Midbrain (tissue), 1 donor: ENCODE measurements around the gene RNF19B.

Experiments
- DNase-seq: peaks from one replicate; lab custom pipeline; 2025; lab: John Stamatoyannopoulos, UW

The RNF19B gene

DNA sequence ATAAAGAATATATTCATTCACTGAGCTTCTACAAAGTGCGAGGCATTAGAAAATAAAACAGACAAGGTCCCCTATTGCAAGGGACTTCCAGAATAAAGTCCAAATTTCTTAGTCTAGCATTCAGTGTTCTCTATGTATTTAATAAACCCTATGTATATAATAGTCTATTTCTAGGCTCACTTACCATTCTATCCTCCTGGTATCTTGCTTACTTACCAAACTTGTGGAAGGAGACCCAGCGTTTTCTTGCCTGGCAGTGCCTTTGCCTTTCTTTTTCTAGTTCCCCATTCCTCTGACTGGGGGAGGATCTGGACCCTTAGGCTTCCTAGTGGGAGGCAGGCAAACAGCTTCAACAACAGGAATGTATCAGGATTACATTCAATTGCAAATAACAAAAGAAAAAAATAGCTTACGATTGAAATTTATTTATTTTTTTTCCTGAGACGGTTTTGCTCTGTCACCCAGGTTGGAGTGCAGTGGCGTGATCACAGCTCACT lies 690 bp upstream of the RNF19B start:
- no peak for DNase-seq

DNA sequence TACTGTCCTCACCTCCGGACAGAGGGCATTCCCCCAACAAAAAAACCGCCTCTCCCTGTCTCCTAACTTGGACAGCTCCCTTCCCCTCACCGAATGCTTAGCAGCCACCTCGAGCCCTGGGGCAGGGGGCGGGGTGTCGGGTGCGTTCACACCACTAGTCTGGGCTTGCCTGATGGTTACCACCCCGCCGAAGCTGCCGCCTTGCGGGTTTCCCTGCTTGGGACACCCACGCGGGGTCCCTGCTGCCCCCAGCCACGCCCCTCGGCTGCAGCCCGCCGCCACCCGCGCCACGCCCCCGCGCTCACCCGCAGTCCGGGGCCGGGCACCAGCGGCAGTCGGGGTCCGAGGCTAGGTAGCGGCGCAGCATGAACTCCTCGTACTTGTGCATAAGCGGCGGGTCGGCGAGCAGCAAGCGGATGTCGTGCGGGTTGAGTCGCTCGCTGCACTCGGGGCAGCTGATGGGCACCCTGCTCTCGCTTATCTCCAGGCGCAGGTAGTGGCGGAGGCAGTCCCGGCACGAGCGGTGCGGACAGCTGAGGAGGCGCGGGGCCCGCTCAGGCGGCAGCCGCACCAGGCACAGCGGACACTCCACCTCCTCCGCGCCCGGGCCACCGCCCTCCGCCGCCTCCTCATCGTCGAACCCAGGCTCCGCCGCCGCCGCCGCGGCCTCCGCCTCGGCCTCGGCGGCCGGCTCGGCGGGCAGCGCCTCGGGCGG lies 706 bp downstream of the RNF19B start:
- DNase-seq = no peak

DNA sequence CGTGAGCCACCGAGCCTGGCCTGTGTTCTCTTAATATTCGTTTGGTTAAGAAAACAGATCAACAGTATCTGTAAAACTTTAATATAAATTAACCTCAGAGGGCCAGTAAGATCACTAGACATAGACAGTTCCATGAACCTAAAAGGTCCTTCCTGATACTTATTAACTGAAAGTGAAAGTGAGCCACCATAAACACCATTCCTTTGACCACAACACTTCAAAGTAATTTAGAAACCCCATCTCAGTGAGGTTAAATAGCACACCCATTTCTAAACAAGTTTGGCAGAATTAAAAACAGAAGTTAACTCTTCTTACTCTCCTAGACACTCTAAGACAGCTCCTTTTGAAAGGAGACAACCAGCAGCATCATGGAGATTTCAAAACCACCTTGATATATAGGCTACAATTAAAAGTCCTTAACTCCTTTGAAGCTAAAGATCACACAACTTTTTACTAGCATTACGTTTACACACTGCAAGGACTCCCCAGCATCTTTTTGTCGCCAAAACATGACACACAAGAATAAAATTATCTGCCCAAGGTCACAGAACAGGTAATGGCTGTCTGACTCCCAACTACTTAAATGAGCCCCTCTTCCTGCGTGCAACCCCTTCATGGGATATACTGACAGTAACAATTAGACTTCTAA lies 2.2 kb downstream of the RNF19B start:
- DNase-seq = no peak

DNA sequence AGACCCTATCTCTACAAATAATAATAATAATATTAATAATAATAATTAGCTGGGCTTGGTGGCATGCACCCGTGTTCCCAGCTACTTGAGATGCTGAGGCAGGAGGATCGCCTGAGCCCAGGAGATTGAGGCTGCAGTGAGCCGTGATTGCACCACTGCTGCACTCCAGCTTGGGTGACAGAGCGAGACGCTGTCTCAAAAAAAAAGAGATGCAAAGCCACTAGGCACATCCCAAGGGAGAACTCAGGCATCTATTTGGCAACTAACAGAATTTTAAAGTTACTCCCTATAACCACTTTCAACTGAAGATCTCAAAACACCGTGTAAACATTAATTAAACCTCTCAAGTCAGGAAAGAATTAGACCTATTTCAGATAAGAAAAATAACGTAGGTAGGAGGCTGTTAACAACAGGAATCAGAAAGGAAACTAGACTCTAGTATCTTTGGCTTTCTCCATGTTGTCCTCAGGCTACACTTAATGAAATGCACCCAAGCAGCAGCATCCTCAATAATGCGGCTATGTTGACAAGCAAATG lies 3.7 kb downstream of the RNF19B start:
- no peak for DNase-seq

DNA sequence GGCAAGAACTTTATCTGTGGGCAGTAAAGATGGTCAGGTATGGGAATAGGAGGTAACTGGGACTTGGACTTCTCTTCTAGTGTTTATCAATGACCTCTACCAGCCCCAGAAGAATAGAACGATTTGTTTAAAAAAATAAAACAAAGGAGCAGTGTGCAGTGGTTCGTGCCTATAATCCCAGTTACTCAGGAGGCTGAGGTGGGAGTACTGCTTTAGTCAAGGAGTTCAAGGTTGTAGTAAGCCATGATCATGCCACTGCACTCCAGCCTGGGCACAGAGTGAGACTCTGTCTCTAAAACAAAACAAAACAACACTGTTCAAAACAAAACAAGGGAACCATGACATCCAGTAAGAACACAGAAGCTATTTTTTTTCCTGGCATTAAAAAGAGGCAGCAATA lies 4.3 kb downstream of the RNF19B start:
- no peak for DNase-seq

DNA sequence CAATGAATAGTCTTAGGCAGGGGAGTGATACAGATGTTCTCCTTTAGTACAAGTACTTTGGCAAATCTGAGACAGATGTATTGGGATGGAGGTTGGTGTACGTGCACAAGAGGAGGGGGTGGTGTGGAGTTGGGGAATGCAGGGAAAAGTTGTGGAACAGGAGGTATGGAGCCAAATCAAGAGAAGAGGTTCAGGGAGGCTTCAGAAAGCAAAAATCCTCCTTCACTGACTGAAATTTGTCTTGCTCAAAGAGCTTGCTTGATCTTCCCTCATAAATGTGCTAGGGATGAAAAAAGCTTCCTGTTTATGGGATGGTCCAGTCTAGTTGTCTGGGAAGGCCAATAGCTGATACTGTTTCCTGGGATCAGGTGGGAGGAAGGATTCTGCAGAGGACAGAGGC lies 5.8 kb downstream of the RNF19B start:
- DNase-seq = no peak

DNA sequence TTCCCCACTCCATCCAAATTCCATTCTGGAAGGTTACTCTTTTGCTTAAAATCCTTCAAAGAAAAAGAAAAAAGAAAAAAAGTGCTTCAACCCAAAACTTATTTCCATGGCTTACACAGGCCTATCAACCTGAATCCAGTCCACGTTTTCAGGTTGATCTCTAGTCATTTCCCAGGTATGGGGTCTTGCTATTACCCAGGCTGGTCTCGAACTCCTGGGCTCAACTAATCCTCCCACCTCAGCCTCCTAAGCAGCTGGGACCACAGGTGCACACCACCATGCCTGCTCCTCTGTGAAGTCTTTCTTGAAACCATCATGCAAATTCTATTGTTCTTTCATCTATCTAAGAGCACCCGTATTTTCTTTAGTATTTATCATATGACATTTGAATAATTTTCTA lies 7.6 kb downstream of the RNF19B start:
- no peak for DNase-seq

DNA sequence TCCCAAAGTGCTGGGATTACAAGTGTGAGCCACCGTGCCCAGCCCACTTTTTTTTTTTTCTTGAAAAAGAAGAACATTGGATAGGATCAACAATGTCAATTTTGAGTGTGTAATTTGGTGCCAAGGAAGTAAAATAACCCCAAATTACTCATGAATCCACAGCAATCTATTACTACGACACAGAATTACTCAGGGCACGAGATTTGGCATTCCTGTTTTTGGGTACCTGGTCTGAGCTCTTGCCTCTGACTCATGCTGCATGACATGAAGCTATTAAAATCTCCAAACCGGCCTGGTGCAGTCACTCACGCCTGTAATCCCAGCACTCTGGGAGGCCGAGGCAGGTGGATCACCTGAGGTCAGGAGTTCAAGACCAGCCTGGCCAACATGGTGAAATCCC lies 10.4 kb downstream of the RNF19B start:
- DNase-seq = no peak

DNA sequence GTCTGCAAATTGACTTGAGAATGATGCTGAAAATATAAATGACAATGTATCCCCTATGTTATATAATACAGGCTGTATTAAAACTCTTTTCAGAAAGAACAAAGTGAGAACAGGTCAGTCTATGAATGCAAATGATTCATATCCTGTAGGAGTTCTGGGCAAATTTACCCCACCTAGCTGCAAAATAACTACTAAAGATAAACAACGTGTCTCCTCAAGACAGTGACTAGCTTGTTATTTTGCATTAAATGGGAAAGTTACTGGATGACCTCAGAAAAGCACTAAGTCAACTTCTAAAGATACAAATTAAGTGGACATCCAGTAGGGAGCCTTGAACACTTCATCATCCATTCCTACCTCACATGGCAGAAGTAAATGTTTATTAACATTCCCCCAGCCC lies 11.1 kb downstream of the RNF19B start:
- no peak for DNase-seq

DNA sequence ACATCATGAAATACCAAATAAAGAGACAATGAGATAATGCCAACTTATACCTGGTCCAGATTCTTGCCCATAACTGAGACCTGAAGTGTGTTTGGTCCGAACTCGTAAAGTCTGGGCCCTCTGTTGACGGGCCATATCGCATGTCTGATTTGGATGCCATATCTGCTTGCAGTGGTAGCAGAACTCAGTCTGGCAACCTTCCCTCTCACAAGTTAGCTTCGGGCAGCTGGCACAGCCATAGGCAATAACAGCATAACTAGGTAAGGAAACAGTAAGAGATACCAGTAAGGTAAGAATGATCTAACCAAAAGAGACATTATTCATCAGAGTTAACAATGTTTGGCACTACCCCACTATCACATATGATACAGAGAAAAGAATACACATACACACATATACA lies 15.1 kb downstream of the RNF19B start:
- no peak for DNase-seq

DNA sequence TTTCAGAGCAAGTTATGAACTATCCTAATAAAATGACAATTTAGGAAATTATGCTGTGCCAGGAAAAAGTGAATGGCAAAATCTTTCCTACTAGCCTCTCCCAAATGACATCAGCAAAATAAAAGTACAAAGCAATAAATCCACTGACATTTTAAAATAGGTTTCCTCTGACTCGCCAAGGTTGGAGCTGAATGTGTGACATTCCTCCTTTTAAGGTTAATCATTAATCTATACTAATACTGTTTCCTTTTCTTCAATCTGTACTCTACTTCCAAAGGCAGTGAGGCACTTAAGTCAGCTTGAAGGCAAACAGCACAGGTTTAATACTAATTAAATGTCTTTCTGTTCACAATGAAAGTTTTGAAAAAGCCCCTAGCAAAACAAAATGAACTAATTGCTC lies 15.7 kb downstream of the RNF19B start:
- no peak for DNase-seq

DNA sequence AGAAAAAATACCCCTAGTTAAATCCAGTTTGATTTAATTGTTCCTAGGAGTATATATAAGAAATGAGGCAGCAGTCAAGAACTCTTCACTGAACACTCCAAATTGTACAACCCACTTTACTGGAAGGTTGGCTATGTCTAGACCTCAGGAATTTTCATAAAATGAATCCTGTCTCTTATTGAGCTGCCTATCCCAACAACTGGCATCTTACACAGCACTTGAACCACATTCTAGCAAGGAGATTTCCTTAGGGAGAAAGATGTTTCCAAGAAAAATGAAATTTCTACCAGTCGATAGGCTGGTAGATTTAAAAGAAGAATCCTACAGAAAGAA lies 16.3 kb downstream of the RNF19B start:
- DNase-seq = no peak

DNA sequence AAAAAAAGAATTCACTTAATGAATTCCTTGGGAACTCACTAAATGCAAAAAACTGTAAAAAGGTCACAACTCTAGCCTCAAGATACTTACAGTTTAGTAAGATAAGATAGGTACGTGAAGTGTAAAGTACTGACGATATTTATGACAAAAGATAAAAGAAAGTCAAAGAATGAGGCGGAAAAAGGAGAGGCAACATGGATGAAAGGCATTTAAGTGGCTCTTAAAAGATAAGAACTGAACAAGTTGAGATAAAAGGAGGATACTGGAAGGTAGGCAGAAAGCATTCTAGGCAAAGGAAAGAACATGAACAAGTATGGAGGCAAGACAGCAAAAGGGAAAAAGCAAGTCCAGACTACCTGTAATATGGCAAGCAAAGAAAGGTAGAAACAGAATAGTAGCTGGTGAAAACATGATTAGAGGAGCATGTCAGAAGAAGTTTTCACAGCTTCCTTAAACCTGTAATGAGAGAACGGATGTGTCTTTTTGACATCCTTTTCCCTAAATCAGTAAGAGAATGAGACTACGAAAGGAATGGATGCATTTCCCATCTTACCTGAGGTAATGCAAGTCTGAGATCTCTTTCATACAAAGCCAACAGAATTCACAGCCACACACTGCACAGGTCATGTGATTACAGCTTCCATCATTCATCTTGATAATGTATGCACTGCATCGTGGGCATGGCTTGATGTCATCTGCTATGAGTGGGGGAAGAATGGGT lies 16.8 kb downstream of the RNF19B start:
- no peak for DNase-seq

DNA sequence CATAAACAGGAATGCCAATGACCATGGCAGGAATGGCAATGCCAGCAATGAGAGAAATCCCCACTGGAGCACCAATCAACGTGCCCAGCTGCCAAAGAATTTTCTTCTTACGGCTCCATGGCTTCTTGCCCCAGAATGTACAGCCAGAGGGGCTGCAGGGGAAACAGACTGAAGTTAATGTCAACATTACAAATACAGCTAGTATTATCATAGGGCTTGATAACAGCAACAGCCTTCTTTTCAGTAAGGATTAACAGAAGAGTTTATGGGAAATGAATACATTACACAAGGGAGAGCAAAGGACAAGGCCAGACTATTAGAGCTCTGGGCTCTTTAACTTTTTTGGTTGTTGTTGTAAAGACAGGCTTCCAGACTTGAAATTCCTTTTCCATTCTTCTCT lies 18.2 kb downstream of the RNF19B start:
- no peak for DNase-seq

DNA sequence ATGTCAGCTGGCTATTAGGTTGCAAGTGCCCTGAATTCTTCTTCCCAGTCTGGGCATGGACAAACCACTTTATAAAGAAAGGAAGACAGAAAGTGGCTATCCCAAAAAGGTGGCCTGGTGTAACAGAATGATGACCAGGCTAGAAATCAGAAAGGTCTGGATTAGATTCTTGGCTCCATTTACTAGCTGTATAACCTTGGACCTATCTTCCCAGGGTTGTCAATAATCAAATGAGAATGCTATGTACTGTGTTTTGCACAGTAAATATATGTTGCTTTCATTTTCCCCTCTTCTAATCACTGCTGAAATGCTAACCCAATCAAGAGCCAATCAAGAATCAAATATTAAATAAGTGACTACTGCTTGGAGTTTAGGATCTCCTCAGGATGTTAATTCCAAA lies 20.4 kb downstream of the RNF19B start:
- DNase-seq = no peak

DNA sequence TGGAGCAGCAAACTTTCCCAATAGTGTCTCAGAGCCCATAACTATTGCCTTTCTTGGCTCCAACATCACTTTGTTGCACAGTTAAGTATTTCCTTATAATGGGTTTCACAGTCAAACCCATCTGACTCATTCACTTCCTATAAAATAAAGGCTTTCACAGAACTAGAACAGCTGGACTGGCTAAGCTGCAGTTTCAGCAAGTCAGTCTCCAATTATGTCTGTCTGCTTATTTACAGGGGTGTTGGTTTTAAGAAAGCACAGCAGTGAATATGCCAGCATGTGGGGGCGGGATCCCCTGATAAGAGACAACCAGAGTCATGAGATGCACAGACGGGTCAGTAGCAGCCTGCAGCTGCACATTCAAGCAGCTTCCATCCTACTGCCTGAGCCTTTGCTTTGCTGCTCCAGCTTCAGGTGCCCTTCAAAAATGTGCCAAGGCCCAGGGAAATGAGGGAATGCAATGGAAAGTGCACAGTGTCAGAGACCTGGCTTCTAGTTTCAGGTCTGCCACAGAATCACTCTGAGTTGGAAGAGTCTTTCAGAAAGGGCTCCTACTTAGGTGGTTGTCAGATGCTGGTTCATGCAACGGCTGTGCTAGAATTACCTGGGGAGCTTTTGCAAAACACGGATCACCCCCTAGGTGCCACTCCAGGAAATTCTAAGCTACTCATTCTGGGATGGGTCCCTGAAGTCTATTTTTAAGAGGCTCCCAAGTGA lies 24.8 kb downstream of the RNF19B start:
- peak; percentile 32 for DNase-seq

DNA sequence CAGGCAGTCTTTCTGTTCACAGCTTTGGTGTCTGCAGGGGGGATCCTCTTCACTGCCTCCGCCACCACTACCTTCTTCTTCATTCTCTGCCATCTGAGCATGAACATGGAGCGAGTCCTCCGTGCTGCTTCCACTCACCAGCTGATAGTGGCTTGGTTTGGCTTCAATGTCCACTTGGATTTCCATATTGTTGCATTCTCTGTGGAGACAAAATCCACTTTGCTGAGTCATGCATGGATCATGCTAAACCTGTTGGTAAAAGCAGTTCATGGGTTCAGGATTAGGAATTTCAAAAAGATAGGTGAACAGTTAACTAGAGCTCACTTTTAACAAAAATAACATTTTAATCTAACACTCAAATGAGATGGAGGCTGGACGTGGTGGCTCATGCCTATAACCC lies 27.5 kb downstream of the RNF19B start:
- DNase-seq = no peak

DNA sequence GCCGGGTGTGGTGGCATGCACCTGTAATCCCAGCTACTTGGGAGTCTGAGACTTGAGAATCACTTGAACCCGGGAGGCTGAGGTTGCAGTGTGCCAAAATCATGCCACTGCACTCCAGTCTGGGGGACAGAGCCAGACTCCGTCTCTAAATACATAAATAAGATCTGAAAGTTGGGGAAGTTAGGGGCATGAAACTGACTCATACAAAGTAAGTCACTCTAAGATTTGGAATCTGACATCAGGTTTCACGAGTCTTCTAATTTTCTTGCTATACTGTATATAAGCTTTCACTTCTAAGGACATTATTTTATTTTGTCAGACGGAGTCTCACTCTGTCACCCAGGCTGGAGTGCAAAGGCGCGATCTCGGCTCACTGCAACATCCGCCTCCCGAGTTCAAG lies 30.1 kb downstream of the RNF19B start:
- DNase-seq = no peak

DNA sequence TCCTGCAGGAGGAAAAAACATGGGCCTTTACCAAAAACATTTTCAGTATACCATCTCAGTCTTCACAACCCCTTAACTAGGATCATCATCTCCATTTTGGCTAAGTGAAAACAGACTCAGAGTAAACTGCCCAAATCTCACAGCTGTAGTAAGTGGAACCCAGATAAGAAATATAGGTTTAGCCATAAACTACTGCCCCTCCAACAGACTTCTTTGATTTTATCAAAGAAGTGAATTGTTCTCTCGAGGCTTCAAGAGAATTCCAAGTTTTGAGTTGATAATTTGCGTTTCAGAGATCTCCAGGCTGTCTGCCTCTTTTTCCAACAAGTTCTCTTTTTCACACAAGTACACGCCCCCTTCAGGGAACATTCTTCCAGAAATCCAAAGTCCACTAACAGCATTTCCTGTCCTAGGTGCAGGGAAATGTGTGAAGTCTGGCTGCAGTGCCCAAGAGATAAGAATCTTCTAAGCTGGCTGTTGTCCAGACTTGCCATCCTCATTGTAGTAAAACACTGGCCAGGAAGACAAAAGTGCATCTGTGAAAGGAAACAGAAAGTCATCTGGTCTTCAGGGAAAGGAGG lies 30.8 kb downstream of the RNF19B start:
- DNase-seq = no peak

DNA sequence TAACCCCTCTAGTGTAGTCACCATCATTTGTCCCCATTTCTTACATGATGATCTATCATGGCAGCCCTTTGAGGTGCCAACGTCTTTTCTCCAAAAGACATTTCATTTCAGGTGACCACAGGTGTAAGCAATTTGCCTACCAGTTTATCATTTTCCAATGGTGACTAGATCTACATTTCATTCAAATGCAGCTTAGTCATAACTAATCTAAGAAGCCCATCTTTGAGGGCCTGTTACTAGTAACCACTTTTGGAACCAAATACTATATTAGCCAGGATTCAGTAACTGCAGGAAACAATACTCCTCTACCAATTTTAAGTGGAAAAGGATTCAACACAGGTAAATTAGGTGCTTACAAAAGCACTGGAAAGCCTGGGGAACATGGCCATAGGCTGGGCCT lies 32.8 kb downstream of the RNF19B start:
- no peak for DNase-seq

DNA sequence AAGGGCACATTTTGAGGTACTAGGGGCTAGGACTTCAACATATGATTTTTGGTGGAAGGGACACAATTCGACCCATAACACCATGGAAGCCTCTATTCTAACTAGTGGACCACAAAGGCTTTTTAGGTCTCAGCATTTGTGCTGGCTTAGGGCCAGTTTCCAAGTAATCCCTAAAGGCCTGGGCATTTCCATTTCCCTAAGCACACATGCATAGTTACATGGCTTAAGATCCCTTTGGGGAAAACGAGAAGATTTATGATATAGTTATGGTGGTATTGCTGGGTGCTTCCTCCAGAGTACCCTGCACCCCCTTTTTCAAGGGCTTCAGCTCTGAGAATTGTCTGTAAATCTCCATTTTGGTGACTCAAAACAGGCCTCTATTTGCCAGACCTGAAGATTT lies 35.2 kb downstream of the RNF19B start:
- DNase-seq = no peak

DNA sequence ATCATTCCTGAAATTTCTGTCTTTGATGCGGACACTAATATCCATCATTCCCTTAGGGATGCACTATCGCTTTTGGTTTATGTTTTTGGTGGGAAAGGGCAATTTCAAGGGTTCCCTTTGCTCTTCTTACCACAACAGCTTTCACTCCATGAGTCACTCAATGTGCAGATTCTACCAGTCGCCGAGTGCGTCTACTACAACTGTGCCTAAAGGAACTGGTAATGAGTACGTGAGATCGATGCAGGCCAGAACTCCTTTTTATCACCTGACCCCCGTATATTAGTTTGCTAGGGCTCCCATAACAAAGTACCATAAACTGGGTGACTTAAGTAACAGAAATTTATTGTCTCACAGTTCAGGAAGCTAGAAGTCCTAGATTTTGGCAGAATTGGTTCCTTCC lies 35.9 kb downstream of the RNF19B start:
- DNase-seq = no peak
